HG02642 (cell line): ENCODE data around the gene PLGRKT.
A peak's percentile ranks its signal among the peaks of the same experiment; 100 is the strongest.
"Not testable (repeated sequence)": the region's sequence is repeated elsewhere in the genome, so short reads cannot be mapped to it uniquely, and the experiment has no call there.

ENCODE experiments used
- ATAC-seq: cut with Tn5 transposase; IDR thresholded peaks from one replicate; pipeline ENCODE4 v1.9.1; 2021; ENCODE audit warnings: mild to moderate bottlenecking; ENCODE audit not compliant: unreplicated experiment, poor library complexity

The PLGRKT gene

DNA sequence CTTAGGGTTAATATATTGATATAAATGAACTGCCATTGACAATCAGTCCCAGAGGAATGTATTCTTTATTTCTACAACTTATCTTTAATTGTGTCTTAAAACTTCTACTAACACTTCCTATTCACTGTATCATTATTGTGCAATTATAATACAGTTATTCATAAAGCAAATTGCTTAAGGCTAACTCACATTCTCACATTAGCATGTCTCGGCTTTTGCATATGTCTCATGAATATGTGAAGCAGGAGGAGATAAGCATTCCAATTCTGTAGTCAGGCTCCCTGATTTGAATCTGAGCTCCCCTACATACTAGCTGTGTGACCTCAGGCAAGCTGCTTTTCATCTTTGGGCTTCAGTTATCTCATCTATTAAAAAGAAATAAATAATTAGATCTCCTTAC, 45.4 kb downstream of the PLGRKT start:
- no peak for ATAC-seq

DNA sequence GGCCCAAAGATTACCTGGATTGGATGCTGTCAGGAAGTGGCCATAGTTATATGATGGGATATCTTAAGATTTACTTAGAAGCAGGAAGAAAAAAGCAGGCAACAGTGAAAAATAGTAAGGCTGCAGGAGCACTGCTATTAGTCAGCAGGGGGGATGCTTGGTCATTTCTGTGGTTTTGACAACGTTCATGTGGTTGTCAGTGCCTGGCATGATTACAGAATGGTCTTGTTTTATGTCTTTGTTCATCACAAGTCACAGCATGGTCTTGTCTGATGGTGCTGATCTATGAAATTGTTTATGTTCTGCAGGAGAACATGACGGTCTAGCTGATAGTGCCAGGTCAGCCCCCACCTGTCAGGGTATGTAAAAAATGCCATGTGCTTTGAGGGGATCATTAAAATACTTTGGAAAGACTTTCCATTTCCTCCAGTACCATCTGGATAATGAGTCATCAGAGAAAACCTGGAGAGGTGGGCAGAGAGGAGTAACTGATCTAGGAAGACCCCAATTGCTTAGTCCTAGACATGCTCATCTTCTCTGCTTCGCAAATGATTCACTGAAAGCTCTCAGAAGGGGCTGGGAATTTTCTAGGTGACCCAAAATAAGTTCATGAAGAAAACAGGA, 48.5 kb downstream of the PLGRKT start:
- ATAC-seq: peak; percentile 61

DNA sequence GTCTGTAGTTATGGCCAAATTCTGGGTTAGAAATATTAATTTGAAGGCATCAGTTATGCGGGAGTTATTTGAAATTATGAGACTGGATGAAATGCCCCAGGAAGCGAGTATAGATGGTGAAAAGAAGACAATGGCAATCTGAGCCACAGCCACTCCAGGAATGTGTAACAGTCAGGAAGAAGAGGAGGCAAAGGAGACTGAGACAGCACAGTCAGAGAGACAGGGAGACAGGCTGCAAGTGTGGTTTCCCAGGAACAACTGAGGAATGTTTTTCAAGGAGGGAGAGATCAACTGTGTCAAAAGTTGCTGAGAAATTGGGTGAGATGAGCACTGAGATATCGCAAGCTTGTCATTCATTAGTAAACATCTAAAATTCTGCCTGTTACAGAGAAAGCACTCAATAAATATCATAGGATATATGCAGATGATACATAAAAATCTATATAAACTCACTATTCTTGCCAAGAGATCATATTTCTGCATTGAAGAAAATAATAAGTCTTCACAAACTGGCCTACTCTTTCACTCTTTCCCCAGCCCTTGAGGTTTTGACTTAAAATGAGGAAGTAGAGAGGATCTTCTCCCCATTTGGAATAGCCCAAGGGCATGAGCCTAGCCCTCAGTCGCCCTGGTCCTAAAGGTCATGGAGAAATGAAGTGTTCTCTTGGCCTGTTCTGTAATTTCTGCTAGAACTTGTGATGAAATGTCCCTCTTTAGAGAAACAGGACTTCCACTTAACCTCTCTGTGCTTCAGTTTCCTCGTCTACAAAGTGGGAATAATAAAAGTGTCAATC, 49.5 kb downstream of the PLGRKT start:
- no peak for ATAC-seq

DNA sequence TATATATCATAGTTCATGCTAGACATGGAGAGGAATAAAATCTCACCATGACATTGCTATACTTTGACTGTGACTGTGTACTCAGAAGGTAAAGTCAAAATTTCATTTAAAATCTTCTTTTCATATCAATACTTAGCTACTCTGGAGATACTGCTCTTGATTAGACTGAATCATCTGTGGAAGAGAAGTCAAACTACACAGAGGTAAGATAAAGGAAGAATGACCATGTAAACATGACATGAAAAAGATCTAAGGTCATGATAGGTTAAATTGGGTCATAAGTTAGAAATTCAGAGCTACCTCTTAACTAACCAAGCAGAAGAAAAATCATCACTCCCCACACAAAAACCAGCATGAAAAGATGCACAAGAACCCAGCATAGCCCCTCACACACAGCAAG, 53.3 kb downstream of the PLGRKT start:
- ATAC-seq: no peak

DNA sequence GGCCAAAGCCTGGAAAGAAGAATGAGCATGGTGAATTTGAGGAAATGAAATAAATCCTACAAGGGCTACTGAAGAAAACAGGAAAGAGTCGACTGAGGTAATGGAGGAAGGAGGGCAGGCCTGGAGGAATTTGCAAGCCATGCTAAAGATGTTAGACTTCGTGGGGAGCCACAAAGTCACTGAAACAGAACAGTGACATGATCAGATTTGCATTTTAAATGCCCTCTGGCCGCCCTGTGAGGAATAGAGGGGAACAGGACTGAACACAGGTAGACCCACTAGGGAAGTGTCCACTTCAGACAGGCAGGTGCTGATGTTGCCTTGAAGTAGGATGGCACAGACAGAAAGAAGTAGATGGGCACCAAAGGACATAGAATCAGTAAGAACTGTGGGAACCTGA, 55.2 kb downstream of the PLGRKT start:
- ATAC-seq: no peak

DNA sequence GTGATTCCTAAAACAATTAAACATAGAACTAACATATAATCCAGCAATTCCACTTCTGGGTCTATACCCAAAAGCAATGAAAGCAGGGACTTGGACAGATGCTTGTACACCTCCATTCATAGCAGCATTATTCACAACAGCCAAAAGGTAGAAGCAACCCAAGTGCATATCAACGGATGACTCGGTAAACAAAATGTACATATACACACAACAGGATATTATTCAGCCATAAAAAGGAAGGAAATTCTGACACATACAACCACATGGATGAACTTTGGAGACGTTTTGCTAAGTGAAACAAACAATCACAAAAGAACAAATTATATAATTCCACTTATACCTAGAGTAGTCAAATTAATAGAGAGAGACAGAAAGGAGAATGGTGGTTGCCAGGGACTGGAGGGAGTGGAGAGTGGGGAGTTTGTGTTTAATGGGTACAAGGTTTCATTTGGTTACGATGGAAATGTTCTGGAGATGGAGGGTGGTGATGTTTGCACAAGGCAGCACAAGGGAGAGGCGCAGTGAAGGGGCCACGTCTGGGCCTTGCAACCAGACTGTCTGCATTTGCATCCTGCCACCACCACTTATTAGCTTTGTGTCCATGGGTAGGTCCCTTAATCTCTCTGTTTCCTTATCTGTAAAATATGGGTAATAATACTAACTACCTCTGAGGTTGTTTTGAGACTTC, 61.8 kb downstream of the PLGRKT start:
- no peak for ATAC-seq

DNA sequence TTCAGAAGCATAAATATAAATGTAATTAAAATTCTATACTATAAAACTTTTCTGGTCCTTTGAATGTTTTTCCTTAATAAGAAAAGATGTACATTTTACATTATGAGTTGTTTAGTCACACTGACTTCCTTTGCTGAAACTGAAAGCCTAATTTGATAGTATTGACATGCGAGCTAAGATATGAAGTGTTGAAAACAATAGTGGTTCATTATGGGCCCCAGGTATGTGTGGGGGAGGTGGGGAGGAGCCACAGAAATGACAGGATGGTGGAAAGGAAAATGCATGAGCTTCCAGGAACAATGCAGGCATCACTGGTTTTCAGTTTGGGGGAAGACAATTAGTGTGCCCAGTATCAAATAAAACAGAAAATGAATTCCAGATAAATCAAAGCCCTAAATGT, 62.6 kb downstream of the PLGRKT start:
- peak; percentile 51 for ATAC-seq

DNA sequence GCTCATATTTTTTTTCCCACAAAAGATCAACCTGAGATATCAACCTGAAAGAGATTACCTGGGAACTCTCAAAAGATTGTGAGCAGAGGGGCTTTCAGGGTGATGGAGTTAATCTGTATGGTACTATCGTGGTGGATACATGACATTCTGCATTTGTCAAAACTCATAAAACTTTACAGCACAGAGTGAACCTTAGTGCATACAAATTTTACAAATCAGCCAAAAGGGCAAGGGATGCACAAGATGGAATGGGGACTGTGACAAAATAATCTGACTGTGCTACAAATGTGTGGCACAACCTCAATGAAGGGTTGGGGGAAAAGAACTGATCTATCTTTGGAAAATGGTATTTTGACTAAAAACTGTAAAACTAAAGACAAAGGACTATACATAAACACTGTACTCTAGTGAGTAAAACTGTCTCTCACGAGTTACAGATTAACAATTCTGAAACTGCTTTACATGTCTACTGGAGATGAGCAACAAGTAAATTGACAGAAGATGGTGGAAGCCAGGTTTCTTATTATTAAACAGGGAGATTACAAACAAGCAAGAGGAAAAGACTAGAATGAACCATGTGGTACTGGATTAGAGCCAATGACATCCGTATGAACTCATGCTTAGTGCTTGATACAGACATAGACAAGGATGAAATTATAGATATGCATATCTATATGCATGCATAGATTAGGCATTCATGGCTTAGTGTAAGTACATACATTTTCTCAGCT, 73.3 kb downstream of the PLGRKT start:
- ATAC-seq: peak; percentile 93

DNA sequence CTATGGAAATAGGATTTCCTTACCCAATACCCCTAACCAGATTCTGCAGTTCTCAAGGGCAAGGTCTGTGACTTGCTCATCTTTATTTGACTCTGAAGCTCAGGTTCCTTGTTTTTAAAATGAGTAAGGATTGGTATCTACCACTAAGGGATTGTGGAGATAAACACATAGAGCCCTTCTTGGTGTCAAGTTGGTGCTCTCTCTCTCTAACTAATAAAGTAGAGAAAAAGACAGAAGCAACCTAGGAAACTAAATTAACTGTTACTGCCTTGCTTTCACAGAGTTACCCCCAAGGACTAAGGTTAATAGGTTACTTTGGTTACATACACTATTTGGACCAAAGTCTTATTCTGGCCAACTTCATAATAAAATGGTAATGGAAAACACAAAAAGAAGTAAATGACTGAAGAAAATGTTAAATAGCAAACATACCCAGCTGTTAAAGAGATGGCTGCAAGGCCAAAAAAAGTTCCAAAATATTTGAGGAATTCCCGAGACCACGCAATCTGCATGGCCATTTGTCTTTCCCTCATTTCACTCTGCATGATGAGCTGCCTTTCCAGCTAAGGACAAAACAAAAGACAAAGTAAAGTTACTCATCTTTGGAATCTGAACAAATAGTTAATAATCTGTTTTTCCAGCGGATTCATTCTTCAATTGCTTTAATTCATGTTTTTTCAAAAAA, 76.3 kb downstream of the PLGRKT start:
- ATAC-seq: no peak

DNA sequence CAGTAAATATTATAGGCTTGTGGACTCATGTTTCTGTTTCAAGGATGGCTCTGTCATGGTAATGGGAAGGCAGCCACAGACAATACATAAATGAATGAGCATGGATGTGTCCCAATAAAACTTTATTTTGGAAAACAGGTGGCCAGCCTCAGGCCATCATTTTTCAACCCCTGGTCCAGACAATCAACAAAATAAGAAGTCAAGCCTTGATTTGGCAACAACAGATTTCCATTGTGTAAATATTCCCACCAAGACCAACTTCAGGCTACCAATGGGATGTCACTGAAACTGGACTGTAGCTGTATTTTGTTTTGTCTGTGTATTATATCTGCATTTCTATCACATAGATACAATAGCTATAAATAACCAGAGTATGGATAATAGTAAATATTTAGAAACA, 77.4 kb downstream of the PLGRKT start:
- no peak for ATAC-seq

DNA sequence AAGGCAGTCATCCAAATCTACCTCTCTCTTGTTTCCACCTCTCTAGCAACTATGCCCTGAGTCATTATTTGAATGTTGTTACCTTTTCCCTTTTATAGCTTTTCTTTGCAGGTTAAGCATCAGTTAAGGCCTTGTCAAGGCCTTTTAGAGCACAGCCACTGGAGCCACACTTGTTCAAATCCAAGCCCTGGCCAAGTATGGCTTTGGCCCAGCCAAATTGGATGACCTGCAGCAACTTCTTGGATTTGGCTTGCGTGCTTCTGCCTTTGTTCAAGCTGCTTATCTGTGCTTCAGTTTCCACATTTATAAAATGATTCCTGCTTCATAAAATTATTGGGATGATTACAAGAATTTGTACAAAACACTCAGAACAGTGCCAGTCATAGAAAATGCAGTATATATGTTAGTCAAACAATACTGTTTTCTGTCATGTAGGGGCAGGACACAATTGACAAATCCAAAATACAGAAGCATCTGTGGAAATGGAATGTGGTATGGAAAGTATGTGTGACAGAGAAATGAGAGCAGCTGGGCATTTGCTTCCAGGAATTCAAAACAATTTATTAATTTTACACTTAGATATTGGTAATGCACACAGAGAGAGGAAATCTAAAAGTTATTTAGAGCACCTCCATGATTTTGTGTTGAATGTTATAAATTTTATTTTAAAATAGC, 80.2 kb downstream of the PLGRKT start:
- no peak for ATAC-seq

DNA sequence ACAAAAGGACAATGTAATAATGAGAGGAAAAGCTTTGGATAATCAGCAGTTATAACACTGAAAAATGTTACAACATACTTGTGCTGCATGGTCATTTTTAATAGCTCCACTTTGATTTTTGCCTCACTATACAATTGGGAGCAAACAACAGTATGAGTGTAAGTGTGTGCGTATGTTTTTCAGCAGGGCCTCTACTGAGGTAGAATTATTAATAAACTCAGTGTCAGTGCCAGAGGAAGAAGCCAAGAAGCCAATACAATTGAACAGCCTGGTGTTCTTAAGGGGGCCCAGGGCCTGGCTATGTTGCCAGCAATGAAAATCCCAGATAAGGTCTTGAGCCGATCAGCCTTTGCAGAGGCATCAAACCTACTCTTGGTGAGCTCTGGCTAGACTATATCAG, 81.9 kb downstream of the PLGRKT start:
- ATAC-seq: no peak

DNA sequence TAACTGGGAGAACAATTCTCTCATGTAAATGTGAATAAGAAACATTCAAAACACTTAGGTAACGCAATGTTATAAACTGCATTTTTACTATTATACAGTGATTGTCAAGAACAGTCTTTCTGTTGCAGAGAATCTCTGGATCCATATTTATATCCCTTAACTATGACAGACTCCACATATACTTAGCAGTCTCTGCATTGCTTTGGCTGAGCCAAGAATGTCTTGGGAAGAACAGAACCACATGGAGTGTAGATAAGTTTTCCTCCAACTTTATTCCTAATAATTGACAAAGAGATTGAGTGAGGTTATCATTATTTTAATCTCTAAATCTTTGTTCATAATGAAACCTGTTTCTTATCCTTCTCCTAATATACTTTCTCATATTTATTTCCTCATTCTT, 82.5 kb downstream of the PLGRKT start:
- no peak for ATAC-seq

DNA sequence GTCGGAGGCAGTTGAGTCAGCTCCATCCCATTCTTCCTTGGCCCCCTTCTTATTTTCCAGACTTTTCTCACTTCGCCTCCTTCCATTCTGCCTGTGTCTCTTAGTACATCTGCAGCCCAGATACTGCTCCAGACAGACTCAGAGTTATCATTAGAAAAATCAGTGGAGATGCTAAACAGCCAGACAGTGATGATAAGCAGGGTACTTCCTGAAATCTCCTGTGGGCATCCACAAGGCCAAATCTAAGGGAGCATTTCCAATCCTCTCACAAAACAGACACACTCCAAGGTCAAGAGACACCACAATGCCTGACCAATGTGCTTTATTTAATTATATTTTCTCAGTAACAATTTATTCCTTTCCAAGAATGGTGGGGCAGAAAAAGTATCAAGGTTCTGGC, 83.5 kb downstream of the PLGRKT start:
- ATAC-seq: no peak

DNA sequence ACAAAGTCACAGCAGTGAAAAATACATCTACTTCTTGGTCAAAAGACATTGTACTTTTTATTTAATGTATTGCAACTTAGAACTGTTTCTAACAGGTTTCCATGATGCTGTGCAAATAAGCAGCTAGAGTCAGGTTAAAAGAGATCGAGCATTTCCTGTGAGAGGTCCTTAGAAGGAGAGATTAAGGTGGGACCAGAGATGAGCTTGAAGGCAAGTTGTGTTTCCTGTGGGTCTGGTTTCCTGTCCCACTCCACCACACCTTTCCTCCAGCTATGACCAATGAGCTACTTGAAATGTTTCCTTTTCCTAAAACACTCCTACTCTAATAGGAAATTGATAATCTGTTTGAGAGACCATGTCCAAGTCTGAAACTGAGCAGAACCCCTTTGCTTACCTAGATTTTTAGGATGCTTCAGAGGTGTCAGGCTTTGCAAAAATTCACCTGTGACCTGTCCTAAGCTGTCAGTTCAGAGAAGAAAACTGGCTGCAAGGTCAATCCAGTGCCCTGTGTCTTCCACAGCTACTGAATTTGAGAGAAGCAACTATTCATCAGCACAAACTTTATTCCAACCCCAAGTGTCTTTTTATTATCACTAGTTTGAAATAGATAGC, 85.0 kb downstream of the PLGRKT start:
- ATAC-seq: no peak

DNA sequence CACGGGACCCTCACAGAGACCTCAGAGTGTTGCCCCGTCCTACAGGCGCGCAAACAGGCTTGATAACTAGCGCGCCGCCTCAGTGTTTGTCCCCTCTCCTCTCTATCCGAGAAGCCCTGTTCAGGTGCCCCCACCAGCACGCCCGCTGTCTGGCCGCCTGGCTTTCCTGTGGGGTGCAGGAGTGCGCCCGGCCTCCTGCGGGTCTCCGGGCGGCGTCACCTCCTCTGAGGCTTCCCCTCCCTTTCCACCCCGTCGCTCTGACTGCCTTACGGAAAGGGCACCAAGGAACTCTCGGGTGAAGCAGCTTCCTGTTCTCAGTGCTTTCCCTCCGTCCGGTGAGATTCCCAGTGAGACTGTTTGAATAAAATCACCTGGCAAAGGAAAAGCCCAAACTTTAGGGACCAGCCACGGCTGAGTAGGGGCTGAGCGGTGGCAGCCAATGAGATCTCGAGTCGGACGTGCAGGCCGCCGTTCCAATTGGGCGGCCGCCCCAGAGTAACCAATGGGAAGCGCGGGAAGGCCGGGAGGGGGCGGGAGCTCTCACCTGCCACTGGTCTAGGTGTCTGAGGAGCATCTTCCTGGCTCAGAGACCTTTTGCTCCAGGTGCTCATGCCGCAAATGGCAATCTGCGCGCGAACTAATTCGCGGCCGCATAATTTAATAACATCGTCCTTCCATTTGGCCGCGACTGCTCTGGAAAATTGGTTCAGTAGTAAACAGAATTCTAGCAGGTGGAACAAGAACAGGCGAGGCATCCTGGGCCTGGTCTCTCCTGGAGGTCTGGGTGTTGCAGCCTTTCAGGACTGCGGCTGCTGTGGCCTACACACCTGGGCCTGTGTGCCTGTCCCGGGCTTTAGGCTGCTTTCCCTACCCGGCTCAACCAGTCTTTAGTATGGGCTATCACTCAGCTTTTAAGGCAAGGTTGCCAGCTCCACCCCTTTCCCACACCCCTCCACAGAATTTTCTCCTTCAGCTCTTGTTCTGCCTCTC, 98.4 kb downstream of the PLGRKT start, which contains the start of gene RLN1:
Gene RLN1, minus strand, starts transcription at position 885 of the 990 bp plus-strand sequence. Its CDS starts 130 bp downstream, at position 755.
- ATAC-seq: peak; percentile 100

DNA sequence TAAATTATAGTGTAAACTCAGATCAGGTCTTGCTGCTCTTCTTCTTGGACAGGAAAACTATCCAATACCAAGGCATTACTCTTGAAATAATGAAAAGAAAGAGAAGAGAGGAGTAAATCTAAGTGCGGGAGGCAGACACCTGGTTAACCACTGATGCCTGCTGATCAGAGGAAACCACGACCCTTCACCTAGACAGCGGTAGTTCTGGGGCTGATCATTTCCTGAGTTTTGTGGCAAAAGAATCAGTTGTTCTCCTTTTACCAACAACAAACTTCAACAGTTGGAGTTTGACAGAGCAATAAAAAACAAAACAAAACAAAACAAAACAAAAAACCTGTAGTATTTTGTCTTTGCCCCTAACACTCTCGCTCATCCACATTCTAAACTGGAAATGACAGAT, 101.0 kb downstream of the PLGRKT start:
- ATAC-seq: no peak

DNA sequence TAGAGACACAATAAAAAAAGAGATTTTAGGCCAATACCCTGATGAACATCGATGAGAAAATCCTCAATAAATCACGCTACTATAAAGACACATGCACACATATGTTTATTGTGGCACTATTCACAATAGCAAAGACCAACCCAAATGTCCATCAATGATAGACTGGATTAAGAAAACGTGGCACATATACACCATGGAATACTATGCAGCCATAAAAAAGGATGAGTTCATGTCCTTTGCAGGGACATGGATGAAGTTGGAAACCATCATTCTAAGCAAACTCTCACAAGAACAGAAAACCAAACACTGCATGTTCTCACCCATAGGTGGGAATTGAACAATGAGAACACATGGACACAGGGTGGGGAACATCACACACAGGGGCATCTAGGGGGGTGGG, 106.4 kb downstream of the PLGRKT start:
- not testable (repeated sequence) for ATAC-seq
